GM12801 (cell line): ENCODE data around the gene FBXW11.

Experiments
- CTCF ChIP-seq: IDR thresholded peaks from one replicate; pipeline ENCODE4 v1.5.1; 2011; ENCODE audit warnings: control low read depth; ENCODE audit not compliant: insufficient read length; ENCODE audit errors: extremely low read depth

FBXW11 gene

DNA sequence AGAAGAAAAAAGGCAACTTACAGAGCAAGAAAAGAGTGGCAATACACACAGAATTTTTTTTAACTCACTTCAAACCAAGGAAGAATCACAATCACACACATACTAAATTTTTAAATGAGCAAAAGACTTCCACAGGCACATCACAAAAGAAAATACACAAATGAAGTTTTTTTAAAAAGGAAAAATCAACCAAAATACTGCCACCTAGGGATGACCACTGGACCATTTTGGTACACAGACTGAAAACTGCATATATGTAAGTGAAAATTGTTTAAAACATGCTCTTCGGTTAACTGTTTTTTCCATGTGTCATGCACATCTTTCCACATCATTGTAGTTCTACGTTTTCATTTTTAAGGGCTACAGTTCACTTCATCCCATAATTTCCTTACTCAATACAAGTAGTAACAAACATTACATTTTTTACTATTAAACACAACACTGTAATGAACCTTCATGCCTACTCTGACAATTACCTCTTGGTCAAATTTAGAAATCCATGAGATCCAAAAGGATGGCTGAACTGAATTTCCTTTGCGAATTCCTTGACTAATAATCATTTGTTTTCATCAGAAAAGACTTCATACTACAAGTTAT, 79.0 kb downstream of the FBXW11 start:
- TF ChIP-seq CTCF, result no peak

- TF ChIP-seq CTCF, result no peak
These were observed 80.1 kb downstream of the FBXW11 start for GRCh38 chr5:171926311-171926710.

DNA sequence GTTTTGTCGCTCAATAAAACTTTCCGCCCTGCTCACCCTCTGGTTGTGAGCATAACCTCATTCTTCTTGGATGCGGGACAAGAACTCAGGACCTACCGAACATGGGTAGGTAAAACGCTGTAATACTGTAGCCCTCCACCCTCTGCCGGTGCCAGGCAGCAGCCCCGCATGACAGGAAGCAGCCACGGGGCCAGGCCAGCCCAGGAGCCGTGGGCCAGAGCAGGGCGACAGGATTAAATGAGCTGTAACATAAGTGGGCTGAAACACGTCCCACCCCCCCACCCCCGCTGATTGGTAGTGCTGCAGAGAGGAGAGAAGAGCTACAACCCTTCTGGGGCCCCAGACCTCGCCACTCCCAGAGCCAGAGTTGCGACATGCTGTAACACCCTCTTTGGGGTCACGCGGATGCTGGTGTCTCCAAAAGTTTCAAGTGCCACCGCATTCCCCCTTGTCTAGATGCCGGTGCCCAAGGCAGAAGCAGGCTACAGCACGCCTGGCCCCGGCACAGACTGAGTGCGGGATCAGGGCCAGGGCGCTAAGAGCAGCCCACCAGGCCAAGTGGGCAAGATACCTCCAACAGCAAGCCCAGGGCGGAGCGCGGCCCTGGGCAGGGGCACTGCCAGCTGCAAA, 81.8 kb downstream of the FBXW11 start:
- no peak for TF ChIP-seq CTCF

- TF ChIP-seq CTCF, result no peak
These were observed 85.6 kb downstream of the FBXW11 start for GRCh38 chr5:171920765-171921391.

- TF ChIP-seq CTCF, result no peak
These were observed 91.6 kb downstream of the FBXW11 start for GRCh38 chr5:171914726-171915338.

DNA sequence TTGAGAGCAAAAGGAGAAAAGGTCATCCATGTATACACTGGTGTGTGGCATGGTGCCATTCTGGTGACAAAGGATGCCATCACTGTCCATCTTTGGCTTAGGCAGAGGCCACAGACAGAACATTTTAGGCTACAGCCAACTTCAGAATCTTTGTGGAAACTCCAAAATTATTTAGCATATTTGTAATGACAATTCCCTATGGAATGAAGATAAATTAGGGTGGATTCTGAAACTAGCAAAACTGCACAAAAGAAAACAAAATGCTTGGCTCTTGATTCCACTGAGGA, 92.5 kb downstream of the FBXW11 start:
- no peak for TF ChIP-seq CTCF

DNA sequence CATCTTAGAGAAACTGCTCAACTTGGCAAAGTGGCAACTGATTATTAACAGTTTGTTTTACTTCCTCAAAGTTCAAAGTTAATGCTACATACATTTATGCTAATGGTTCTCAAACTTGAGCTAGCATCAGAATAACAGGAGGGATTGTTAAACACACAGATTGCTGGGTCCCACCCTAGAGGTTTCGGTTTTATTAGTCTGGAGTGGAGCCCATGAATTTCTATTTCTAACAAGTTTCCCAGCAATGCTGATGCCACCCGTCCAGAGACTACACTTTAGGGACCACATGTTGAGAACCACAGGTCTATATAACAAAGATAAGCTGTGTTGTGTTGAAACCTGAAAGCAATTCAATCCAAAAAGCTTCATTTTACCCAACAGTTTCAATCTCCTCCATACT, 95.3 kb downstream of the FBXW11 start:
- TF ChIP-seq CTCF, result no peak
